Measurements from ENCODE around the gene TTC21A. TPM values are rescaled to one million over a fixed set of nuclear protein-coding genes. Genes with fewer than 3 reads are reported as not detected.

The TTC21A gene
- total RNA-seq, 1 donor from 2014 or later, result 1.1 TPM

DNA sequence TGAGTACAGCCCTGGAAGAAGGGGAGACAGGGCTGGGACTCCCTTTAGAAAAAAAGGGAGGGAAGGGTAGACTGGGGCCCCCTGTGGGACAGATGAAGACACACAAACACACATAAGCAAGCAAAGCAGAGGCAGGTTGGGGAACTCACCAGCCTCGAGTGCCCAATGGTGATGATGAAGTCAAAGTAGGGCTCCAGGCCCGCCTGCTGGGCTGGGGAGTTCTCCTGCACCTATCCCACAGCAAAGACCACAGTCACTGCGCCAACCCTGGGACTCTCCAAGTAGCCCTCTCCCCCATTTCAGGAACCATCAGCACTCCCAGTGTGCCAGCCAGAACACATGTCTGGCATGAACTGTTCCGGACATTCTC, 4.2 kb upstream of the TTC21A start:
- FAIRE-seq (no peak), DNase-seq (ENCODE audit: low read depth) (no peak)
- Histone ChIP-seq H3K4me3 (ENCODE audit: low read depth, low read length) (no peak overlapping the region), H3K27me3 (ENCODE audit: control insufficient read depth, insufficient read depth, low read length) (no peaks in the 10 kb centered on the region), H3K36me3 (ENCODE audit: control insufficient read depth, insufficient read depth, low read length) (peaks cover 12% of the 10 kb centered on the region)
- TF ChIP-seq, protein P1, sequence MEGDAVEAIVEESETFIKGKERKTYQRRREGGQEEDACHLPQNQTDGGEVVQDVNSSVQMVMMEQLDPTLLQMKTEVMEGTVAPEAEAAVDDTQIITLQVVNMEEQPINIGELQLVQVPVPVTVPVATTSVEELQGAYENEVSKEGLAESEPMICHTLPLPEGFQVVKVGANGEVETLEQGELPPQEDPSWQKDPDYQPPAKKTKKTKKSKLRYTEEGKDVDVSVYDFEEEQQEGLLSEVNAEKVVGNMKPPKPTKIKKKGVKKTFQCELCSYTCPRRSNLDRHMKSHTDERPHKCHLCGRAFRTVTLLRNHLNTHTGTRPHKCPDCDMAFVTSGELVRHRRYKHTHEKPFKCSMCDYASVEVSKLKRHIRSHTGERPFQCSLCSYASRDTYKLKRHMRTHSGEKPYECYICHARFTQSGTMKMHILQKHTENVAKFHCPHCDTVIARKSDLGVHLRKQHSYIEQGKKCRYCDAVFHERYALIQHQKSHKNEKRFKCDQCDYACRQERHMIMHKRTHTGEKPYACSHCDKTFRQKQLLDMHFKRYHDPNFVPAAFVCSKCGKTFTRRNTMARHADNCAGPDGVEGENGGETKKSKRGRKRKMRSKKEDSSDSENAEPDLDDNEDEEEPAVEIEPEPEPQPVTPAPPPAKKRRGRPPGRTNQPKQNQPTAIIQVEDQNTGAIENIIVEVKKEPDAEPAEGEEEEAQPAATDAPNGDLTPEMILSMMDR (IDR thresholded peaks at IDR 0.05; ENCODE audit: insufficient read depth, low read length, severe bottlenecking), result peak; percentile 9

DNA sequence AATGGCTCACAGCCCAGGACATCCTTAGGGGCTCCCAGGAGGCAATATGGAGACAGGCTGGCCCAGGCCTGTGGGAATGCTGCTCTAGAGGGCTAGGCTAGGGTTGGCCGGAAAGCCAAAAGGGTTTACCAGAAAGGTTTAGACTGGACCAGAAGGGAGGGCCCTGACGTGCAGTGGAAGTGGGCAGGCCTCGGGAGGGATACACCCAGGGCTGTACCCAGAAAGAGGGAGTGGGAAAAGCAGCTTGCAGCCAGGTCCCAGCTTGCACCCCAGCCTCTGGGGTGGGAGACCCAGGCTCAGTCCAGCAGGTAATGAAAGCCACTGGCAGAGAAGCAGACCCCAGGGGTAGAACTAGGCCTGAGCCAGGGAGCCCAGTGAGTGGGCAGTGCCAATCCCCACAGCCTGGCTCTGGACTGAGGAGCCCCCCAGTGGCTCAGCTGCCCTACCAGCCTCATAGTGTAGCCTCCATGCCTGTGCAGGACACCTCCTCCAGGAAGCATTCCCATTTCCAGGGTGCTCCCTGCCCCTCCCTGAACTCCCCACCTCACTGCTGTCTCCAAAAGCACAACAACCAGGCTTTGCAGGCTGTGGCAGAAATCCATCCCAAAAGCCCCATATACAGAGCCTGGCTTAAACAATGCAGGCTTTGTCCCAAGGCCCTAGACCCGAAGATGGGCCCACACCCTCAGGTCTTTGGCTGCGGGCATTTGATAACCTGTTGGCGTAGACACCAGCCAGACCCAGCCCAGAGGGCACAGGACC, 3.5 kb upstream of the TTC21A start:
- FAIRE-seq (no peak), DNase-seq (ENCODE audit: low read depth) (no peak)
- Histone ChIP-seq H3K4me3 (ENCODE audit: low read depth, low read length) (no peak overlapping the region), H3K27me3 (ENCODE audit: control insufficient read depth, insufficient read depth, low read length) (no peaks in the 10 kb centered on the region), H3K36me3 (ENCODE audit: control insufficient read depth, insufficient read depth, low read length) (peaks cover 9% of the 10 kb centered on the region)
- TF ChIP-seq, protein P1 (IDR thresholded peaks at IDR 0.05; ENCODE audit: insufficient read depth, low read length, severe bottlenecking), result no peak

DNA sequence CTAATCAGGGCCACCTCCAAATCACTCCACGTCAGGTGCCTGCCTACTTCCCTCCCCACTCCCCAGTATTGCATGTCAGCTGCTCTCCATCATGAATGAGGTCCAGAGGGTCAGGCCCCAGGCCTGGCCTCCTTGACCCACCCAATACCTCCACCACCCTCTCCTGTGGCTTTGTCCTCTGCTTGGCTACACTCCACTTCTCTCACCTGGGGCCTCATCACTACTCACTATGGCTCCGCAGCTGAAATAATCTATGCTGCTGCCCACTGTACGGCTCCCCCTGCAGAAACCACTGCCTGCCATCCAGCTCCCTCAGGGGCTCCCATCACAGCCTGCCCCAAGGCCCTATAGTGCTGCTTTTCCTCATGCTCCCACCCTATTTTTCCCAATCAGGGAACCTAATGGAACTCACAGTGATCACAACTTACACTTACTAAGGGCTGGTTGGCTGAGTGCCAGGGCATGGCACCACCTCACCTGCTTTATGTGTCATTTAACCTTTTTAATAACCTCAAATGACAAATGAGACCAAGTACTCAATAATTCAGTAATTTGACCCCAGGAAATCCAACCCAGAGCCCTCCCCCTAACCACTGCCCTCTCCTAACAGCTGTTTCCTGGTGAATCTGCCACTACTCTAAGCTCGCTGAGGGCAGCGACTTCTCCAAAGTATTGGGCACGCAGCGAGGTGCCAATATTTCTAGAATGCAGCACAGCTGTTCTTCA, 2.4 kb upstream of the TTC21A start:
- FAIRE-seq, result no peak
- peaks cover 6% of the 10 kb centered on the region for H3K36me3 ChIP-seq (ENCODE audit: control insufficient read depth, insufficient read depth, low read length)
- no peak overlapping the region for H3K4me3 ChIP-seq (ENCODE audit: low read depth, low read length)
- no peak for DNase-seq (ENCODE audit: low read depth)
- no peaks in the 10 kb centered on the region for H3K27me3 ChIP-seq (ENCODE audit: control insufficient read depth, insufficient read depth, low read length)
- TF ChIP-seq, protein P1 (IDR thresholded peaks at IDR 0.05; ENCODE audit: insufficient read depth, low read length, severe bottlenecking), result no peak

DNA sequence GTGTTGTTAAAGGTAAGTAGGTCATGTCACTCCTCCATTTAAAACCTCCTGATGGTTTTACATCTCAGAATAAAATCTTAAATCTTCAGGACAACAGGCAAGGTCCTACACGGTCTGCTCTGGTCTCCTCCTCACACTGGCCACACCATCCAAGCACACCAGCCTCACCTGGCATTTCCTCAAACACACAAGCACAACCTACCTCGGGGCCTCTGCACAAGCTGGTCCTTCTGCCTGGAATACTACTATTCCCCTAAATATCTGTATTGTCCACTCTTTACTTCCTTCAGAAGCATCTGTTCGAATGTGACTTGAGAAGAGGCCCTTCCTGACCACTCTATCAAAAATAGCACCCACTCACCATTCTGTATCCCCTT, 1.8 kb upstream of the TTC21A start:
- TF ChIP-seq, protein P1 (IDR thresholded peaks at IDR 0.05; ENCODE audit: insufficient read depth, low read length, severe bottlenecking), result no peak
- FAIRE-seq (no peak), DNase-seq (ENCODE audit: low read depth) (no peak)
- H3K4me3 ChIP-seq (ENCODE audit: low read depth, low read length), result no peak overlapping the region
- H3K36me3 ChIP-seq (ENCODE audit: control insufficient read depth, insufficient read depth, low read length), result peaks cover 5% of the 10 kb centered on the region
- H3K27me3 ChIP-seq (ENCODE audit: control insufficient read depth, insufficient read depth, low read length), result no peaks in the 10 kb centered on the region

DNA sequence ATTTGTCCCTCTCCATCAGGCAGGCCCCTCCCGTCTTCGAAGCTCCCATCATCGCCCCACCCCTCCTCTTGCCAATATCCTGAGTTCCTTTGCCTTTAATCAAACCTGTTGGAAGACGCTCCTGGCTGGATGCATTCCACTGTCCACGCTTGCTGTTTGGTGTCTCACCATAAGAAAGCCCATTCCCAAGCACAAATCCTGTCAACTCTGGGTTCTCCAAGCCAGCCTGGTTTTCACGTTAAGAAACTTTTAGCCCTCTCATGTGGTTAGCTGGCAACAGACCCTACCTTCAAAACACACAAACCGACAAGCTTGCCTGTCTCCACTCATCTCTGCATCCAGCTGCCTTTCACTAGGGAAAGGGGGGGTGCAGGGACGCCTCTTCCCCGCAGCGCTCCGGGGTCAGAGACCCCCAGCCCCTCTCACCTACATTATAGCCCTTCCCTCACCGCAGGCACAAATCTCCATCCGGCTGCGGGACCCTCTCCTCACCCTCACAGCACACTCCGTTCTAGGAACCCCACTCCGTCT, 1.1 kb upstream of the TTC21A start:
- H3K36me3 ChIP-seq (ENCODE audit: control insufficient read depth, insufficient read depth, low read length), result peaks cover 3% of the 10 kb centered on the region
- no peak for FAIRE-seq
- no peaks in the 10 kb centered on the region for H3K27me3 ChIP-seq (ENCODE audit: control insufficient read depth, insufficient read depth, low read length)
- DNase-seq (ENCODE audit: low read depth), result peak; percentile 47
- H3K4me3 ChIP-seq (ENCODE audit: low read depth, low read length), result peak overlapping the region; percentile 78
- TF ChIP-seq, protein P1 (IDR thresholded peaks at IDR 0.05; ENCODE audit: insufficient read depth, low read length, severe bottlenecking), result no peak
